CD4-positive, CD25-positive, alpha-beta regulatory T cell (primary cell): ENCODE results near the gene ERP44. TPM values are rescaled to one million over a fixed set of nuclear protein-coding genes. Genes with fewer than 3 reads are reported as not detected.
"Not testable (repeated sequence)": the region's sequence is repeated elsewhere in the genome, so short reads cannot be mapped to it uniquely, and the experiment has no call there.

Experiments used
- ATAC-seq, 2 donors: fragments of 150-1000 bp; cut with Tn5 transposase; one replicate each; pipeline ENCODE4 v1.10.0; 2021; ENCODE audit warnings: low read depth in 2 of 2, moderate number of reproducible peaks in 2 of 2, moderate library complexity in 1 of 2
- DNase-seq, 3 donors: peaks; one replicate each; pipeline versions ENCODE4 v3.0.0 to v3.0.0-alpha.2; 2012 to 2022; ENCODE audit warnings: mixed read lengths in 1 of 3
- H3K27ac ChIP-seq: one replicate; pipeline ENCODE4 v1.7.0; 2013; ENCODE audit warnings: mild to moderate bottlenecking, low read length; ENCODE audit not compliant: insufficient read depth, poor library complexity, severe bottlenecking
- H3K27me3 ChIP-seq: one replicate; pipeline ENCODE4 v1.7.0; 2013; ENCODE audit warnings: low read length; ENCODE audit not compliant: control insufficient read depth, insufficient read depth
- H3K36me3 ChIP-seq: one replicate; pipeline ENCODE4 v1.7.0; 2013; ENCODE audit warnings: mild to moderate bottlenecking, low read length, moderate library complexity; ENCODE audit not compliant: control insufficient read depth, insufficient read depth
- H3K4me1 ChIP-seq: 2 replicates; pipeline ENCODE4 v1.7.0; 2013; ENCODE audit warnings: mild to moderate bottlenecking, low read length; ENCODE audit not compliant: insufficient read depth, control insufficient read depth, poor library complexity, severe bottlenecking
- H3K4me3 ChIP-seq: one replicate; pipeline ENCODE4 v1.7.0; 2013; ENCODE audit warnings: low read depth, mild to moderate bottlenecking, low read length, moderate library complexity
- H3K9me3 ChIP-seq, 2 experiments: 1 replicate in 1 of 2; 2 replicates in 1 of 2; pipeline ENCODE4 v1.7.0; 2013; ENCODE audit warnings: low read length in 2 of 2, mild to moderate bottlenecking in 1 of 2, moderate library complexity in 1 of 2; ENCODE audit not compliant: control insufficient read depth in 2 of 2
- H3K27ac Mint-ChIP-seq, 3 donors: one replicate each; pipeline ENCODE4 v1.8.0; 2020 to 2022; ENCODE audit warnings: mild to moderate bottlenecking in 3 of 3, mixed read lengths in 3 of 3, moderate library complexity in 2 of 3
- H3K27me3 Mint-ChIP-seq: one replicate; pipeline ENCODE4 v1.8.0; 2022; ENCODE audit warnings: mild to moderate bottlenecking, mixed read lengths
- H3K36me3 Mint-ChIP-seq: one replicate; pipeline ENCODE4 v1.8.0; 2020; ENCODE audit warnings: mixed read lengths
- H3K4me1 Mint-ChIP-seq, 4 donors: one replicate each; pipeline ENCODE4 v1.8.0; 2020 to 2022; ENCODE audit warnings: mixed read lengths in 4 of 4, mild to moderate bottlenecking in 1 of 4
- H3K4me3 Mint-ChIP-seq, 4 donors: one replicate each; pipeline ENCODE4 v1.8.0; 2020 to 2022; ENCODE audit warnings: mild to moderate bottlenecking in 4 of 4, mixed read lengths in 4 of 4, moderate library complexity in 3 of 4
- H3K9me3 Mint-ChIP-seq, 7 donors: one replicate each; pipeline ENCODE4 v1.8.0; 2020 to 2022; ENCODE audit warnings: mixed read lengths in 7 of 7, mild to moderate bottlenecking in 3 of 7, moderate library complexity in 2 of 7
- polyA plus RNA-seq, 4 donors: library from polyadenylated mRNA; unstranded; fragments of 300-500 nt; fragmentation: Illumina TruSeq; gene quantifications; one replicate each; pipeline ENCODE4 v1.2.3, GENCODE V29; 2021
- total RNA-seq: library from RNA; stranded (reverse); gene quantifications from one replicate; pipeline ENCODE4 v1.2.3, GENCODE V29; 2022

The ERP44 gene
- total RNA-seq = 14.0 TPM
- 10 to 100 TPM; 34.1 to 42.6 (median 35.4) TPM for polyA plus RNA-seq

DNA sequence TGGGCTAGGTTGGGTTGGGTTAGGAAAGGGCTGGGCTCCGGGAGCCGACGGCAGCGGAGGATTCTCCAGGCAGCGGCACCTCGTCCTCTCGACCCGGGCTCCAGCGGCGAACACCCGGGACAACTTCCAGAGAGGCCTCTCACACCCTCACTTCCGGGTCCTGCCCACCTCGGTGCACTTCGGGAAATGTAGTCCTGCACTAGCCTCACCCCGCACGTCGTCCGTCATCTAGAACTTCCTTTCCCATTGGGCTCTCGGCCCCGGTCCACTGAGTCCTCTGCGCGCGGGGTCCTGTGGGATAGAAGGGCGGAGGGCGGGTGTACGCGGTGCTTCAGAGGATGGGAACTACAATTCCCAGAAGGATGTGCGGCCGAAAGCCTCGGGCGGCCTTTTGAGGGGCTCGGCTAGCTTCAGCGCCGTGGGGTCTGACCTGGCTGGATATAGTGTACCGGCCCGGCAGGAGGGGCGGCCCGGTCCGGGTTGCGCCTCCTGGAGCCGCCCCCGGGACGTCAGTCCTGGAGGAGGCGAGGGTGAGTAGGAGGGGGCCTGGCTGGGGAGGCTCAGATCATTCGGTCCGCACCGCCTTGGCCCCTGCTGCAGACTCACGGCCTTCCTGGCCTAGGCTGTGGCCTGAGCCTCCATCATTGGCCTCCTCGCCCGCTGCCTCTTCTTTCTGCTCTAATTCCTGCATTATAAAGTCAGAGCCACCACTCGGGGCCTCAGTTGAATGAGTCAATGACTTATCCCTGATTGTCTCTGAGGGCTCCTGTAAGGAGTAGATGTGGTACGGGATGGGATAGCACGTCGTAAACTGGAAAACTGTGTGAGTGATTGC lies at the start of gene ERP44, which contains the start of gene INVS:
Gene ERP44, minus strand, starts transcription at position 114 of the 835 bp plus-strand sequence. CDS start 160 bp downstream, outside the sequence.
Gene INVS, plus strand, starts transcription at position 357 of the 835 bp plus-strand sequence. CDS start 5,279 bp downstream, outside the sequence.
- H3K4me3 Mint-ChIP-seq = peak within 1 kb of the TSS; percentile 99 to 100 (median 99)
- Histone ChIP-seq H3K27ac (peak within 1 kb of the TSS; percentile 81), H3K9me3 (no peaks in the 10 kb centered on the region), H3K4me1 (peaks cover 35% of the 10 kb centered on the region), H3K27me3 (no peaks in the 10 kb centered on the region), H3K36me3 (peaks cover 2% of the 10 kb centered on the region), H3K4me3 (peak within 1 kb of the TSS; percentile 92)
- H3K27me3 Mint-ChIP-seq = no peaks in the 10 kb centered on the region
- ATAC-seq (peak; percentile 99 to 100), DNase-seq (peak; percentile 96 to 99 (median 98))
- no peaks in the 10 kb centered on the region for H3K9me3 Mint-ChIP-seq
- H3K4me1 Mint-ChIP-seq = peaks cover 20 to 45% (median 26%) of the 10 kb centered on the region in 4 donors
- H3K27ac Mint-ChIP-seq = peak within 1 kb of the TSS; percentile 96 to 99 (median 99)
- H3K36me3 Mint-ChIP-seq = peaks cover 3% of the 10 kb centered on the region

DNA sequence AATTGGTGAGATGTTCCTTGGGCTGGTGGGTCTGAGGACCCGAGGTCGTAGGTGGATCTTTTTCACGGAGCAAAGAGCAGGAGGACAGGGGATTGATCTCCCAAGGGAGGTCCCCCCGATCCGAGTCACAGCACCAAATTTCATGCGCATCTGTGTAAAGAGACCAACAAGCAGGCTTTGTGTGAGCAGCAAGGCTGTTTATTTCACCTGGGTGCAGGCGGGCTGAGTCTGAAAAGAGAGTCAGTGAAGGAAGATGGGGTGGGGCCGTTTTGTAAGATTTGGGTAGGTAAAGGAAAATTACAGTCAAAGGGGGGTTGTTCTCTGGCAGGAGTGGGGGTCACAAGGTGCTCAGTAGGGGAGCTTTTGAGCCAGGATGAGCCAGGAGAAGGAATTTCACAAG lies 47.2 kb upstream of the ERP44 start:
- not testable (repeated sequence) for H3K27ac Mint-ChIP-seq, H3K9me3 Mint-ChIP-seq, H3K4me3 Mint-ChIP-seq, H3K36me3 ChIP-seq, H3K27ac ChIP-seq, DNase-seq, ATAC-seq, H3K4me3 ChIP-seq, H3K27me3 ChIP-seq, H3K27me3 Mint-ChIP-seq, H3K9me3 ChIP-seq, H3K36me3 Mint-ChIP-seq, H3K4me1 ChIP-seq
- H3K4me1 Mint-ChIP-seq = peaks cover 0 to 12% (median 1%) of the 10 kb centered on the region in 4 donors

GRCh38 chr9:100145167-100145934 lies 46.6 kb upstream of the ERP44 start:
- not testable (repeated sequence) for H3K4me3 ChIP-seq, H3K36me3 ChIP-seq, ATAC-seq, DNase-seq, H3K27ac ChIP-seq, H3K9me3 ChIP-seq, H3K9me3 Mint-ChIP-seq, H3K27me3 Mint-ChIP-seq, H3K4me1 ChIP-seq, H3K4me1 Mint-ChIP-seq, H3K4me3 Mint-ChIP-seq, H3K36me3 Mint-ChIP-seq, H3K27me3 ChIP-seq
- H3K27ac Mint-ChIP-seq = peak overlapping the region in 2 of 3 donors; percentile 32 to 48

DNA sequence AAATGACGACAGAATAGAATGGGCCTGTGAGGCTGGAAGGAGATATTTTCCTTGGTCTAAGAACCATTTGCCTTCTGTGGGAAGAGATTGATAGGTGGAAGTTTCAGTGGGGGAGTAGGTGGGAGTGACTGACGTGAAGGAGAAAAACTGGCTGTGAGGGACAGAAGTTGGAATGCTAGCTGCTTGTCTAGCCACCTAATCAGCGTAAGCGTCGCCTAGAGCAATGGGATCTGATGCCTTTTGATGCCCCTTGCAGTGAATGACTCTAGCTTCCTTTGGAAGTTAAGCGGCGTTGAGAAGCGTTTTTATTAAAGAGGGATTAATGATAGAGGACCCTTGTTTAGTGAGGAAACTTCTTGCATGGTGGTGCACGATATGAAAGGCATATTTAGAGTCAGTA lies 43.1 kb upstream of the ERP44 start:
- H3K4me3 ChIP-seq, ATAC-seq, DNase-seq, H3K27ac Mint-ChIP-seq, H3K27me3 Mint-ChIP-seq, H3K27me3 ChIP-seq, H3K36me3 Mint-ChIP-seq, H3K4me1 ChIP-seq, H3K9me3 Mint-ChIP-seq, H3K27ac ChIP-seq, H3K4me1 Mint-ChIP-seq, H3K4me3 Mint-ChIP-seq, H3K9me3 ChIP-seq, H3K36me3 ChIP-seq: not testable (repeated sequence)

DNA sequence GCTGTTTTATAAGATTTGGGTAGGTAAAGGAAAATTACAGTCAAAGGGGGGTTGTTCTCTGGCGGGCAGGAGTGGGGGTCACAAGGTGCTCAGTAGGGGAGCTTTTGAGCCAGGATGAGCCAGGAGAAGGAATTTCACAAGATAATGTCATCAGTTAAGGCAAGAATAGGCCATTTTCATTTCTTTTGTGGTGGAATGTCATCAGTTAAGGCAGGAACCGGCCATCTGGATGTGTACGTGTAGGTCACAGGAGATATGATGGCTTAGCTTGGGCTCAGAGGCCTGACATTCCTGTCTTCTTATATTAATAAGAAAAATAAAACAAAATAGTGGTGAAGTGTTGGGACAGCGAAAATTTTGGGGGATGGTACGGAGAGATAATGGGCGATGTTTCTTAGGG lies 41.5 kb upstream of the ERP44 start:
- ATAC-seq, DNase-seq, H3K9me3 Mint-ChIP-seq, H3K4me3 Mint-ChIP-seq, H3K27me3 Mint-ChIP-seq, H3K36me3 Mint-ChIP-seq, H3K9me3 ChIP-seq, H3K4me3 ChIP-seq, H3K4me1 ChIP-seq, H3K27me3 ChIP-seq, H3K27ac Mint-ChIP-seq, H3K27ac ChIP-seq, H3K36me3 ChIP-seq, H3K4me1 Mint-ChIP-seq: not testable (repeated sequence)

GRCh38 chr9:100136799-100137198 lies 38.0 kb upstream of the ERP44 start:
- not testable (repeated sequence) for H3K27ac Mint-ChIP-seq, H3K9me3 ChIP-seq, DNase-seq, H3K9me3 Mint-ChIP-seq, H3K36me3 ChIP-seq, H3K27ac ChIP-seq, H3K27me3 Mint-ChIP-seq, H3K4me3 ChIP-seq, ATAC-seq, H3K4me3 Mint-ChIP-seq, H3K4me1 ChIP-seq, H3K27me3 ChIP-seq
- Mint-ChIP-seq H3K4me1 (peaks cover 0 to 10% (median 3%) of the 10 kb centered on the region in 4 donors), H3K36me3 (peaks cover 27% of the 10 kb centered on the region)

DNA sequence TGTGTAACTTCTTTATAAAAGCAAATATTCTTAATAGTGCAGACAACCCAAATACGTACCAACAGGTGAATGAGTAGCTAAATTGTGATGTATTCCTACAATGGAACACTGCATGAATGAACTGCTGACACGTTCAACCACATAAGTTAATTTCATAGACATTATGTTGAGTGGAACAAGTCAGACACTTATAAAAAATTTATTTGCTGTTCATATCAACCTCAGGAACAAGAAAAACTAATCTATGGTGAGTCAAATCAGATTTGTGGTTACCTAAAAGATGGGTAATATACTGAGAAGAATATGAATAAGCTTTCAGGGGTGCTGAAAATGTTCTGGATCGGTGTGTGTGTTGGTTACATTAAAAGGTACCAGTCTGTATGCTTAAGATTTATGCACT lies 35.9 kb upstream of the ERP44 start:
- DNase-seq = no peak
- Mint-ChIP-seq H3K36me3 (peaks cover 31% of the 10 kb centered on the region), H3K9me3 (no peaks in the 10 kb centered on the region), H3K4me3 (no peak overlapping the region), H3K27me3 (no peaks in the 10 kb centered on the region), H3K27ac (no peak overlapping the region), H3K4me1 (peaks cover 0 to 10% (median 3%) of the 10 kb centered on the region in 4 donors)
- no peaks in the 10 kb centered on the region for H3K9me3 ChIP-seq
- no peak for ATAC-seq
- H3K4me1 ChIP-seq = no peaks in the 10 kb centered on the region
- no peak overlapping the region for H3K4me3 ChIP-seq
- no peak overlapping the region for H3K27ac ChIP-seq
- H3K27me3 ChIP-seq = no peaks in the 10 kb centered on the region
- peaks cover 7% of the 10 kb centered on the region for H3K36me3 ChIP-seq
